ENCODE data around the gene PHLDA2.

The PHLDA2 gene

DNA sequence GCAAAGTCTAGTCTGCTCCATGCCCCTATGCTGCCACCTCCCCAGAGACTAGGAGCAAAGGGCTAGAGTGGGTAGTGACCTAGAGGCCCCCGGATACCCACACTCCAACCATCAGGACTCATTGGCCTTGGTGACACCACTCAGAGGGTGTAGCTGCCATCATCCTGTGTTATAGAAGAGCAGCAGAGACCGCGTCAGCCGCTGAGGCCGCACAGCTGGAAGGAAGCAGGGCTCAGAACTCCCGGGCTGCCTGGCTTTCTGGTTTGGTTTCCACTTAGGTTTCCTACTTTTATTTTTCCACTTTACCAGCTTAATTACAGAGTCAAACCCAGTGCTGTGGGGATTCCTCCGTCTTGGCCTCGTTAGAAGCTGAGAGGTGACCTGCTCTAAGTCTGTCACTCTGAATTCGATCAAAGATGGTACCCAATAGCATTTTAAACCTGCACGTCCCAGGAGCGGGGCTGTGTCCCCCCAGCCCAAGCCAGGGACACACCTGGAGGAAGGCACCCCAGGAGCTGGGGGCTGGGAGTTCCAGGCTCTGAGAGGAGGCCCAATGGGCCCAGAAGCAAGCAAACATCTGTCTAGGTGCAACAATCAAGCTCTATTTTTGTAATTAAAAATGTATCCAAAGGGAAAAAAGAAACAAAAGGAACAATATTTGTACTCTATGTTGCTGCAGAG is 41.6 kb downstream of the PHLDA2 start:
- peak overlapping the region in 1 of 2 experiments; percentile 2 for H3K18ac ChIP-seq (ENCODE audit: low read depth in 1 of 2, low read length in 2 of 2)
- no peak overlapping the region for H2BK5ac ChIP-seq (ENCODE audit: low read depth, low read length, poor library complexity, severe bottlenecking)
- peak overlapping the region in 1 of 2 experiments; percentile 3 for H3K4ac ChIP-seq (ENCODE audit: low read depth in 1 of 2, low read length in 2 of 2)
- H3K4me1 ChIP-seq (ENCODE audit: control insufficient read depth, insufficient read depth, low read depth, low read length): peaks cover 60% of the 10 kb centered on the region
- H2BK15ac ChIP-seq (ENCODE audit: low read depth, poor library complexity, severe bottlenecking): peak overlapping the region; percentile 90
- 77% methylated on average over 11 of the region's 11 CpGs for WGBS
- no peak overlapping the region for H3K23ac ChIP-seq (ENCODE audit: low read length in 2 of 2)
- H2BK120ac ChIP-seq (ENCODE audit: low read depth, low read length): peak overlapping the region; percentile 21
- no peak overlapping the region for H3K4me3 ChIP-seq (ENCODE audit: insufficient read depth in 1 of 2, low read depth in 1 of 2, low read length in 2 of 2)
- H4K91ac ChIP-seq (ENCODE audit: low read length): peak overlapping the region; percentile 46
- H4K8ac ChIP-seq (ENCODE audit: low read length): no peak overlapping the region
- no peak overlapping the region for H3K27ac ChIP-seq (ENCODE audit: low read length, poor library complexity, severe bottlenecking)
- H3K9me3 ChIP-seq (ENCODE audit: control insufficient read depth, low read length): no peaks in the 10 kb centered on the region
- H3K14ac ChIP-seq (ENCODE audit: low read length in 2 of 2): no peak overlapping the region
- H2AFZ ChIP-seq (ENCODE audit: low read depth, low read length): no peak overlapping the region
- peak; percentile 29 for DNase-seq
- no peak overlapping the region for H2AK5ac ChIP-seq (ENCODE audit: low read length, severe bottlenecking)
- H3K79me1 ChIP-seq (replicated peaks; ENCODE audit: low read length, poor library complexity, severe bottlenecking): peaks cover 3% of the 10 kb centered on the region
- peaks cover 0 to 7% of the 10 kb centered on the region in 2 experiments for H3K27me3 ChIP-seq (ENCODE audit: control insufficient read depth in 1 of 2, insufficient read depth in 1 of 2, low read length in 2 of 2)
- H3K36me3 ChIP-seq (ENCODE audit: control insufficient read depth in 1 of 2, insufficient read depth in 2 of 2, low read depth in 1 of 2, low read length in 2 of 2): peaks cover 0 to 8% of the 10 kb centered on the region in 2 experiments
- H3K9ac ChIP-seq (ENCODE audit: low read length): no peak overlapping the region
- H2BK12ac ChIP-seq (ENCODE audit: low read length in 2 of 2): peak overlapping the region; percentile 21 to 23
- no peak overlapping the region for H3K4me2 ChIP-seq (ENCODE audit: low read length, poor library complexity, severe bottlenecking)

- Histone ChIP-seq H3K4me1 (ENCODE audit: control insufficient read depth, insufficient read depth, low read depth, low read length) (peaks cover 60% of the 10 kb centered on the region), H2BK15ac (ENCODE audit: low read depth, poor library complexity, severe bottlenecking) (no peak overlapping the region), H3K18ac (ENCODE audit: low read depth in 1 of 2, low read length in 2 of 2) (peak overlapping the region; percentile 38 to 92), H3K79me1 (replicated peaks; ENCODE audit: low read length, poor library complexity, severe bottlenecking) (peaks cover 3% of the 10 kb centered on the region), H3K14ac (ENCODE audit: low read length in 2 of 2) (no peak overlapping the region), H3K27ac (ENCODE audit: low read length, poor library complexity, severe bottlenecking) (no peak overlapping the region), H4K8ac (ENCODE audit: low read length) (peak overlapping the region; percentile 69), H3K9me3 (ENCODE audit: control insufficient read depth, low read length) (no peaks in the 10 kb centered on the region), H2AK5ac (ENCODE audit: low read length, severe bottlenecking) (no peak overlapping the region), H3K9ac (ENCODE audit: low read length) (no peak overlapping the region), H3K27me3 (ENCODE audit: control insufficient read depth in 1 of 2, insufficient read depth in 1 of 2, low read length in 2 of 2) (peaks cover 0 to 12% of the 10 kb centered on the region in 2 experiments), H2AFZ (ENCODE audit: low read depth, low read length) (no peak overlapping the region), H3K23ac (ENCODE audit: low read length in 2 of 2) (no peak overlapping the region), H2BK12ac (ENCODE audit: low read length in 2 of 2) (peak overlapping the region in 1 of 2 experiments; percentile 84), H2BK120ac (ENCODE audit: low read depth, low read length) (no peak overlapping the region), H3K36me3 (ENCODE audit: control insufficient read depth in 1 of 2, insufficient read depth in 2 of 2, low read depth in 1 of 2, low read length in 2 of 2) (peaks cover 0 to 10% of the 10 kb centered on the region in 2 experiments), H3K4me2 (ENCODE audit: low read length, poor library complexity, severe bottlenecking) (no peak overlapping the region), H3K4me3 (ENCODE audit: insufficient read depth in 1 of 2, low read depth in 1 of 2, low read length in 2 of 2) (no peak overlapping the region), H2BK5ac (ENCODE audit: low read depth, low read length, poor library complexity, severe bottlenecking) (no peak overlapping the region), H3K4ac (ENCODE audit: low read depth in 1 of 2, low read length in 2 of 2) (peak overlapping the region in 1 of 2 experiments; percentile 83), H4K91ac (ENCODE audit: low read length) (peak overlapping the region; percentile 70)
- no peak for DNase-seq
- whole genome bisulfite sequencing: 93% methylated on average over 3 of the region's 5 CpGs
These were observed 42.3 kb downstream of the PHLDA2 start for GRCh38 chr11:2886936-2887335.

DNA sequence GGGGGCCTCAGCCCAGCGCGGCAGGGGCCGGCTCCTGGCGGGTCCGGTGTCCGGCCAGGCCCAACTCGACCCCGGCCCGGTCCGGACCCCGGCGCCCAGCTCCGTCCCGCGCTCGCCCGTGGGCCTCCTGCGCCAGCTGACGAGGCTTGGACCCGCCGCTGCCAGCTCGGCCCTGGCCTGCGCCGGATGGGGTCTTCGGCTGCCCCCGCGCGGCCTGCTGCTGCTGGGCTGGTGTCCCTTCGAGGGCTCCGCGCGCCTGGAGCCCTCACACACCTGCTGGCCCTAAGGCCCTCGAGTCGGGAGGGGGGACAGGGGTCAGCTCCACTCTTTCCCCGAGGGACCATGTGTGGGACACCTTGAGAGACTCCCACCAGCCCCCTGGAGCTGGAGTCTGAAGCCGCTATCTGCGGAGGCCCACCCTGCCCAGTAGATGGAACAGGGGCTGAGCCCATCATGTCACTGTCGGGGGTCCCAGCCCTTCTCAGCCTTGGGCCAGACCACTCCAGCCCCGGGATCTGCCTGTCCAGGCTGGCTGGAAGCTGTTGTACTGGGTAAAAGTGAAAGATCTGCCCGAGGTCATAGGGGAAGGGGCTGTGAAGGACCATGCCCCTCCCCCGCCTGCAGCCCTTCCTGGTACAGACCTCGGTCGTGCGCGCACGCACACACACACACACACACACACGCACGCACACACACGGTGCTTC is 42.9 kb downstream of the PHLDA2 start:
- Histone ChIP-seq H3K79me1 (replicated peaks; ENCODE audit: low read length, poor library complexity, severe bottlenecking) (peaks cover 3% of the 10 kb centered on the region), H3K27ac (ENCODE audit: low read length, poor library complexity, severe bottlenecking) (no peak overlapping the region), H3K4ac (ENCODE audit: low read depth in 1 of 2, low read length in 2 of 2) (peak overlapping the region; percentile 83 to 87), H3K23ac (ENCODE audit: low read length in 2 of 2) (peak overlapping the region in 1 of 2 experiments; percentile 78), H3K9me3 (ENCODE audit: control insufficient read depth, low read length) (no peaks in the 10 kb centered on the region), H3K18ac (ENCODE audit: low read depth in 1 of 2, low read length in 2 of 2) (peak overlapping the region; percentile 92 to 96), H3K27me3 (ENCODE audit: control insufficient read depth in 1 of 2, insufficient read depth in 1 of 2, low read length in 2 of 2) (peaks cover 0 to 15% of the 10 kb centered on the region in 2 experiments), H2BK120ac (ENCODE audit: low read depth, low read length) (peak overlapping the region; percentile 91), H3K9ac (ENCODE audit: low read length) (peak overlapping the region; percentile 15), H3K36me3 (ENCODE audit: control insufficient read depth in 1 of 2, insufficient read depth in 2 of 2, low read depth in 1 of 2, low read length in 2 of 2) (peaks cover 0 to 10% of the 10 kb centered on the region in 2 experiments), H2AK5ac (ENCODE audit: low read length, severe bottlenecking) (peak overlapping the region; percentile 71), H3K4me1 (ENCODE audit: control insufficient read depth, insufficient read depth, low read depth, low read length) (peaks cover 60% of the 10 kb centered on the region), H3K4me3 (ENCODE audit: insufficient read depth in 1 of 2, low read depth in 1 of 2, low read length in 2 of 2) (peak overlapping the region; percentile 31 to 53), H2BK15ac (ENCODE audit: low read depth, poor library complexity, severe bottlenecking) (peak overlapping the region; percentile 4), H4K91ac (ENCODE audit: low read length) (peak overlapping the region; percentile 98), H3K14ac (ENCODE audit: low read length in 2 of 2) (peak overlapping the region in 1 of 2 experiments; percentile 53), H4K8ac (ENCODE audit: low read length) (peak overlapping the region; percentile 96), H2BK12ac (ENCODE audit: low read length in 2 of 2) (peak overlapping the region; percentile 73 to 92), H2BK5ac (ENCODE audit: low read depth, low read length, poor library complexity, severe bottlenecking) (no peak overlapping the region), H2AFZ (ENCODE audit: low read depth, low read length) (peak overlapping the region; percentile 68), H3K4me2 (ENCODE audit: low read length, poor library complexity, severe bottlenecking) (peak overlapping the region; percentile 58)
- DNase-seq: peak; percentile 36
- 12% methylated on average over 49 of the region's 49 CpGs for WGBS

GRCh38 chr11:2885678-2886081 is 43.5 kb downstream of the PHLDA2 start, which contains the start of gene CDKN1C:
Gene CDKN1C, minus strand, starts transcription at chr11:2885775. Its CDS starts 319 bp downstream, at chr11:2885456.
- Histone ChIP-seq H3K9me3 (ENCODE audit: control insufficient read depth, low read length) (no peaks in the 10 kb centered on the region), H3K36me3 (ENCODE audit: control insufficient read depth in 1 of 2, insufficient read depth in 2 of 2, low read depth in 1 of 2, low read length in 2 of 2) (peaks cover 0 to 12% of the 10 kb centered on the region in 2 experiments)
- under 1% methylated on average over 30 of the region's 61 CpGs for WGBS

More at GRCh38 chr11:2885678-2886081, 43.5 kb downstream of the PHLDA2 start, which contains the start of gene CDKN1C:
- Histone ChIP-seq H2BK15ac (ENCODE audit: low read depth, poor library complexity, severe bottlenecking) (peak within 1 kb of the TSS; percentile 85), H3K4me1 (ENCODE audit: control insufficient read depth, insufficient read depth, low read depth, low read length) (peaks cover 56% of the 10 kb centered on the region), H2BK120ac (ENCODE audit: low read depth, low read length) (peak within 1 kb of the TSS; percentile 91), H3K79me1 (replicated peaks; ENCODE audit: low read length, poor library complexity, severe bottlenecking) (peaks cover 5% of the 10 kb centered on the region), H3K27ac (ENCODE audit: low read length, poor library complexity, severe bottlenecking) (no peak within 1 kb of the TSS), H3K14ac (ENCODE audit: low read length in 2 of 2) (peak within 1 kb of the TSS in 1 of 2 experiments; percentile 53), H3K4me3 (ENCODE audit: insufficient read depth in 1 of 2, low read depth in 1 of 2, low read length in 2 of 2) (peak within 1 kb of the TSS; percentile 77 to 86), H4K8ac (ENCODE audit: low read length) (peak within 1 kb of the TSS; percentile 96), H2BK12ac (ENCODE audit: low read length in 2 of 2) (peak within 1 kb of the TSS; percentile 73 to 92), H2AK5ac (ENCODE audit: low read length, severe bottlenecking) (peak within 1 kb of the TSS; percentile 71), H4K91ac (ENCODE audit: low read length) (peak within 1 kb of the TSS; percentile 98), H3K23ac (ENCODE audit: low read length in 2 of 2) (peak within 1 kb of the TSS in 1 of 2 experiments; percentile 78), H3K9ac (ENCODE audit: low read length) (peak within 1 kb of the TSS; percentile 80), H2AFZ (ENCODE audit: low read depth, low read length) (peak within 1 kb of the TSS; percentile 68), H3K18ac (ENCODE audit: low read depth in 1 of 2, low read length in 2 of 2) (peak within 1 kb of the TSS; percentile 92 to 96), H3K4ac (ENCODE audit: low read depth in 1 of 2, low read length in 2 of 2) (peak within 1 kb of the TSS; percentile 87 to 88), H3K27me3 (ENCODE audit: control insufficient read depth in 1 of 2, insufficient read depth in 1 of 2, low read length in 2 of 2) (peaks cover 0 to 15% of the 10 kb centered on the region in 2 experiments), H3K4me2 (ENCODE audit: low read length, poor library complexity, severe bottlenecking) (peak within 1 kb of the TSS; percentile 72), H2BK5ac (ENCODE audit: low read depth, low read length, poor library complexity, severe bottlenecking) (peak within 1 kb of the TSS; percentile 33)
- DNase-seq: peak; percentile 88
